Lower leg skin (tissue), 4 donors: ENCODE measurements around the gene ADAP2. TPM values are rescaled to one million over a fixed set of nuclear protein-coding genes. Genes with fewer than 3 reads are reported as not detected.
A peak's percentile ranks its signal among the peaks of the same experiment; 100 is the strongest.
"Not testable (repeated sequence)": the region's sequence is repeated elsewhere in the genome, so short reads cannot be mapped to it uniquely, and the experiment has no call there.

Experiments used
- DNase-seq, 2 donors: peaks; one replicate each; pipeline ENCODE4 v3.0.0-alpha.2; 2019; ENCODE audit warnings: low spot score in 2 of 2
- H3K4me3 ChIP-seq: fragments of 200-600 bp; sonication (generic); 2 replicates; pipeline ENCODE4 v1.5.1; 2017; ENCODE audit warnings: mild to moderate bottlenecking, low read depth; ENCODE audit not compliant: poor library complexity, severe bottlenecking
- CTCF ChIP-seq, 3 donors: fragments of 450-650 bp; IDR thresholded peaks; one replicate each; pipeline ENCODE4 v1.5.1; 2016; ENCODE audit warnings: antibody characterized with exemption in 3 of 3, mild to moderate bottlenecking in 3 of 3, moderate library complexity in 2 of 3
- POLR2A ChIP-seq, 2 donors: fragments of 450-650 bp; IDR thresholded peaks; one replicate each; pipeline ENCODE4 v1.6.1; 2016 to 2017; ENCODE audit warnings: antibody characterized with exemption in 2 of 2, mild to moderate bottlenecking in 1 of 2, moderate library complexity in 1 of 2
- WGBS, 2 donors: methylation state at CpG; one replicate each; pipeline ENCODE4 v1.1.5; 2018; 5-methylcytosine and 5-hydroxymethylcytosine counted together
- intact Hi-C: fragments of 100-400 bp; cut with DNase I; formaldehyde crosslinking; loops from one replicate; pipeline ENCODE4 v1.15.0; 2023; ENCODE audit warnings: low total_unique reads
- total RNA-seq, 4 donors: library from RNA; depleted of rRNA; stranded (reverse); fragments of >200 nt; gene quantifications; one replicate each; pipeline ENCODE4 v1.1.0, GENCODE V29; 2016

ADAP2 gene
- total RNA-seq, 4 donors from 2014 or later = 13.6 to 24.1 (median 18.3) TPM

DNA sequence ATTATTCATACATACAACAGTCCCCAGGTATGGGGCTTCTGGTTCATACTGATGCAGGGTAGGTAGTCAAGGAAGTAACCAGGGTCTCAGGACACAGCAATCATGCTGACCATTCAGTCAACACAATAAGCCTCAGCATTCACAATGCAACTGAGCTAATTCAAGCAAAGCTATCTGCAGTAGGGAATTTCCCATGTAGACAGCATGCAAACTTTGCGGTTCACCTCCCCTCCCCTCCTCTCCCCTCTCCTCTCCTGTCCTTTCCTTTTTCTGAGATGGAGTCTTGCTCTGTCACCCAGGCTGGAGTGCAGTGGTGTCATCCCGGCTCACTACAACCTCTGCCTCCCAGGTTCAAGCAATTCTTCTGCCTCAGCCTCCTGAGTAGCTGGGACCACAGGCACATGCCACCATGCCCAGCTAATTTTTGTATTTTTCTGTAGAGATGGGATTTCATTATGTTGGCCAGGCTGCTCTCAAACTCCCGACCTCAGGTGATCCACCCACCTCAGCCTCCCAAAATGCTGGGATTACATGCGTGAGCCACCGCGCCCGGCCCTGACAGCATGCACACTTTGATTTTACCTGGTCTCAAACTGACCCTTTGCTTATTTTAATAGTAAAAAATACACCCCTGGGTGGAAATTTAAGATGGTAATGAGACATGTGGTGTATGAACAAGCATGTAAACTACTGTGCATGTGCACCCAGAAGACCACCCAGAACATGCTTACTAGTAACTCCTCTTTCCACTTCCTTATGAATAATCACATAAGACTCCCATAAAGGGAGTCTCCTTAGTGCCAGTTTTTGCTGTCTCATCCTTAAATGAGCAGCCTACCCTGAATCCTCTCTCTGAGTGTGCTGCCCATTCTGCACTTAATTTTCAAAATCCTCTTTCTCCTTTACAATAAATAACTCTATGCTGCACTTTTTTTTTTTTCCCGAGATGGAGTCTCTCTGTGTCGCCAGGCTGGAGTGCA, 39.8 kb downstream of the ADAP2 start:
- no peak overlapping the region for H3K4me3 ChIP-seq
- peak in 1 of 2 donors; percentile 62 for DNase-seq
- intact Hi-C loops = no loop called here
- WGBS, 2 donors = 83 to 84% methylated on average over 9 of the region's 9 CpGs
- TF ChIP-seq POLR2A (IDR thresholded peaks at IDR 0.05) = no peak
- TF ChIP-seq CTCF (IDR thresholded peaks at IDR 0.05) = no peak

DNA sequence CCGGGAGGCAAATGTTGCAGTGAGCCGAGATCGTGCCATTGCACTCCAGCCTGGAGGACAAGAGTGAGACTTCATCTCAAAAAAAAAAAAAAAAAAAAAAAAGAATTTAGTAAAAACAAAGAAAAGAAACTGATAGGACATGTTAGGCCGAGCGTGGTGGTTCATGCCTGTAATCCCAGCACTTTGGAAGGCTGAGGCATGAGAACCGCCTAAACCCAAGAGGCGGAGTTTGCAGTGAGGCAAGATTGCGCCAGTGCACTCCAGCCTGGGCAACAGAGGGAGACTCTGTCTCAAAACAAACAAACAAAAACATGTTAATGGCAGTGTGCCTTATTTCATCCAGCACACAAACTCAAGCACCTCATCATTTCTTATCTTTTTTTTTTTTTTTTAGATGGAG, 42.6 kb downstream of the ADAP2 start:
- DNase-seq = peak in 1 of 2 donors; percentile 17
- H3K4me3 ChIP-seq, intact Hi-C loops: not testable (repeated sequence)
- WGBS, 2 donors = 94 to 95% methylated on average over 8 of the region's 8 CpGs

GRCh38 chr17:30964876-30965275, 43.1 kb downstream of the ADAP2 start:
- DNase-seq = peak in 1 of 2 donors; percentile 32
- no peak for TF ChIP-seq CTCF (IDR thresholded peaks at IDR 0.05)
- no peak for TF ChIP-seq POLR2A (IDR thresholded peaks at IDR 0.05)
- no peak overlapping the region for H3K4me3 ChIP-seq
- intact Hi-C loops = no loop called here
- 57 to 76% methylated on average over 5 of the region's 5 CpGs for WGBS, 2 donors

GRCh38 chr17:30965686-30966085, 43.9 kb downstream of the ADAP2 start:
- peak in 1 of 2 donors; percentile 12 for DNase-seq
- H3K4me3 ChIP-seq = no peak overlapping the region
- intact Hi-C loops = no loop called here
- TF ChIP-seq CTCF (IDR thresholded peaks at IDR 0.05) (no peak), POLR2A (IDR thresholded peaks at IDR 0.05) (no peak)
- 78 to 83% methylated on average over 3 of the region's 3 CpGs for WGBS, 2 donors

DNA sequence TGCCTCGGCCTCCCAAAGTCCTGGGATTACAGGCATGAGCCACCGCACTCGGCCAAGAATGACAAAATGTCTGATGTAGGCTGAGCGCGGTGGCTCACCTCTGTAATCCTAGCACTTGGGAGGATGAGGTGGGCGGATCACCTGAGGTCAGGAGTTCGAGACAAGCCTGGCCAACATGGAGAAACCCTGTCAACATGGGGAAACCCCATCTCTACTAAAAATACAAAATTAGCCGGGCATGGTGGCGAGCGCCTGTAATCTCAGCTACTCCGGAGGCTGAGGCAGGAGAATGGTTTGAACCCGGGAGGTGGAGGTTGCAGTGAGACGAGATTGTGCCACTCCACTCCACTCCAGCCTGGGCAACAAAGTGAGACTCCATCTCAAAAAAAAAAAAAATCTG, 46.2 kb downstream of the ADAP2 start:
- DNase-seq = peak in 1 of 2 donors; percentile 66
- 90 to 93% methylated on average over 13 of the region's 13 CpGs for WGBS, 2 donors
- H3K4me3 ChIP-seq, intact Hi-C loops: not testable (repeated sequence)

- H3K4me3 ChIP-seq = peak overlapping the region; percentile 80
- peak in 1 of 2 donors; percentile 86 for DNase-seq
- 5 to 7% methylated on average over 31 of the region's 31 CpGs for WGBS, 2 donors
- TF ChIP-seq CTCF (IDR thresholded peaks at IDR 0.05) = no peak
- no peak for TF ChIP-seq POLR2A (IDR thresholded peaks at IDR 0.05)
- intact Hi-C loops = no loop called here
Observed at GRCh38 chr17:30969989-30970830, 48.5 kb downstream of the ADAP2 start.
